GM23338 (cell line): ENCODE data around the gene PRSS50. TPM values are rescaled to one million over a fixed set of nuclear protein-coding genes. Genes with fewer than 3 reads are reported as not detected.
A peak's percentile ranks its signal among the peaks of the same experiment; 100 is the strongest.

Experiments
- ATAC-seq: fragments of 200-7000 bp; cut with Tn5 transposase; 3 replicates; pipeline ENCODE4 v1.9.1; 2020
- DNase-seq: peaks from one replicate; pipeline ENCODE4 v3.0.0-alpha.2; 2015; ENCODE audit warnings: low spot score
- H2AFZ ChIP-seq: fragments of 200-600 bp; sonication (generic); 2 replicates; pipeline ENCODE4 v1.8.0; 2016; ENCODE audit warnings: antibody characterized with exemption, mild to moderate bottlenecking, moderate library complexity
- H3F3A ChIP-seq: fragments of 200-600 bp; sonication (generic); replicated peaks from 2 replicates; pipeline ENCODE4 v1.8.0; 2017; ENCODE audit warnings: antibody characterized with exemption, mixed run types, low read depth
- H3K27ac ChIP-seq: fragments of 200-600 bp; sonication (generic); 2 replicates; pipeline ENCODE4 v1.6.1; 2016; ENCODE audit warnings: low read depth
- H3K27me3 ChIP-seq: fragments of 200-600 bp; sonication (generic); 2 replicates; pipeline ENCODE4 v1.8.0; 2016; ENCODE audit warnings: mild to moderate bottlenecking, mixed run types, moderate library complexity; ENCODE audit not compliant: insufficient read depth
- H3K36me3 ChIP-seq: fragments of 200-600 bp; sonication (generic); 2 replicates; pipeline ENCODE4 v1.8.0; 2016; ENCODE audit warnings: mild to moderate bottlenecking; ENCODE audit not compliant: insufficient read depth
- H3K4me1 ChIP-seq: fragments of 200-600 bp; sonication (generic); 2 replicates; pipeline ENCODE4 v1.8.0; 2016; ENCODE audit warnings: mild to moderate bottlenecking, moderate library complexity; ENCODE audit not compliant: insufficient read depth
- H3K4me2 ChIP-seq: fragments of 200-600 bp; sonication (generic); 2 replicates; pipeline ENCODE4 v1.7.1; 2017; ENCODE audit warnings: mixed run types
- H3K4me3 ChIP-seq: fragments of 200-600 bp; sonication (generic); 2 replicates; pipeline ENCODE4 v1.6.1; 2016; ENCODE audit warnings: mixed run types
- H3K79me2 ChIP-seq: fragments of 200-600 bp; sonication (generic); replicated peaks from 2 replicates; pipeline ENCODE4 v1.8.0; 2017; ENCODE audit warnings: mild to moderate bottlenecking; ENCODE audit not compliant: insufficient read depth
- H3K9me2 ChIP-seq: fragments of 200-600 bp; sonication (generic); 2 replicates; pipeline ENCODE4 v1.8.0; 2017; ENCODE audit not compliant: insufficient read depth
- H4K20me1 ChIP-seq: fragments of 200-600 bp; sonication (generic); replicated peaks from 2 replicates; pipeline ENCODE4 v1.8.0; 2017; ENCODE audit warnings: mild to moderate bottlenecking; ENCODE audit not compliant: insufficient read depth
- H3K27ac Mint-ChIP-seq: 2 replicates; pipeline ENCODE4 v1.8.0; 2020; ENCODE audit warnings: inconsistent platforms, mild to moderate bottlenecking, moderate library complexity, mixed read lengths
- H3K27me3 Mint-ChIP-seq: 3 replicates; pipeline ENCODE4 v1.8.0; 2022; ENCODE audit warnings: low read depth, mild to moderate bottlenecking, moderate library complexity, mixed read lengths, inconsistent platforms; ENCODE audit not compliant: insufficient read depth, poor library complexity
- H3K36me3 Mint-ChIP-seq: 3 replicates; pipeline ENCODE4 v1.8.0; 2021; ENCODE audit warnings: low read depth, mild to moderate bottlenecking, inconsistent platforms, moderate library complexity, mixed read lengths
- H3K4me1 Mint-ChIP-seq: 3 replicates; pipeline ENCODE4 v1.8.0; 2020; ENCODE audit warnings: mild to moderate bottlenecking, inconsistent platforms, mixed read lengths
- H3K4me3 Mint-ChIP-seq: 3 replicates; pipeline ENCODE4 v1.8.0; 2021; ENCODE audit warnings: moderate library complexity, mild to moderate bottlenecking, inconsistent platforms, mixed read lengths
- H3K9me3 Mint-ChIP-seq: 3 replicates; pipeline ENCODE4 v1.8.0; 2020; ENCODE audit warnings: moderate library complexity, mild to moderate bottlenecking, inconsistent platforms, mixed read lengths
- CREB1 ChIP-seq: fragments of 250-450 bp; sonication (Bioruptor Pico); IDR thresholded peaks from 2 replicates; pipeline ENCODE4 v1.5.0; 2020; ENCODE audit warnings: low read depth, mild to moderate bottlenecking, moderate library complexity
- ETS1 ChIP-seq: IDR thresholded peaks from 2 replicates; pipeline ENCODE4 v1.6.1; 2016; ENCODE audit warnings: antibody characterized with exemption
- EZH2 ChIP-seq: fragments of 200-600 bp; sonication (generic); IDR thresholded peaks from one replicate; pipeline ENCODE4 v1.8.0; 2017; ENCODE audit warnings: antibody characterized with exemption, mild to moderate bottlenecking, low read depth; ENCODE audit not compliant: unreplicated experiment
- EZH2phosphoT487 ChIP-seq: fragments of 200-600 bp; sonication (generic); IDR thresholded peaks from one replicate; pipeline ENCODE4 v1.8.1; 2018; ENCODE audit warnings: antibody characterized with exemption; ENCODE audit not compliant: unreplicated experiment
- NANOG ChIP-seq: IDR thresholded peaks from 2 replicates; pipeline ENCODE4 v1.6.1; 2016; ENCODE audit warnings: antibody characterized with exemption, borderline replicate concordance
- POLR2AphosphoS5 ChIP-seq: IDR thresholded peaks from 2 replicates; pipeline ENCODE4 v1.6.1; 2016; ENCODE audit warnings: antibody characterized with exemption, low read depth
- STAT1 ChIP-seq: IDR thresholded peaks from one replicate; pipeline ENCODE4 v1.6.1; 2016; ENCODE audit warnings: antibody characterized with exemption; ENCODE audit not compliant: unreplicated experiment
- ZNF114 ChIP-seq: fragments of 250-450 bp; sonication (Bioruptor Pico); IDR thresholded peaks from 2 replicates; pipeline ENCODE4 v1.5.0; 2020; ENCODE audit warnings: mild to moderate bottlenecking, moderate library complexity
- ZNF331 ChIP-seq: fragments of 250-450 bp; sonication (Bioruptor Pico); IDR thresholded peaks from 2 replicates; pipeline ENCODE4 v1.5.0; 2020; ENCODE audit warnings: low read depth, mild to moderate bottlenecking, moderate library complexity
- polyA plus RNA-seq: library from polyadenylated mRNA; unstranded; fragments of >200 nt; fragmentation: Nextera tagmentation; extraction: Ambion mirVana; gene quantifications from 2 replicates; pipeline ENCODE4 v1.2.1, GENCODE V29; 2016
- total RNA-seq: library from RNA; depleted of rRNA; stranded (reverse); fragments of >200 nt; shearing (Covaris generic); gene quantifications from 2 replicates; pipeline ENCODE4 v1.2.3, GENCODE V29; 2014

Gene PRSS50
- total and polyA plus RNA-seq, 2 experiments from 2014 or later, result 0.60 to 1.5 TPM

GRCh38 chr3:46693038-46693891 lies 24.4 kb downstream of the PRSS50 start, which contains the start of gene ALS2CL:
Gene ALS2CL, minus strand, starts transcription at chr3:46693679. Its CDS starts 4,239 bp downstream, at chr3:46689440.
- Histone ChIP-seq H3K4me1 (no peaks in the 10 kb centered on the region; the same call in 1 of the 2 replicates), H3K27ac (no peak within 1 kb of the TSS), H2AFZ (peak within 1 kb of the TSS; percentile 97), H3K36me3 (no peaks in the 10 kb centered on the region), H3K27me3 (peaks cover 29% of the 10 kb centered on the region), H4K20me1 (no peaks in the 10 kb centered on the region), H3K4me2 (peak within 1 kb of the TSS; percentile 91), H3F3A (no peaks in the 10 kb centered on the region), H3K4me3 (peak within 1 kb of the TSS; percentile 73), H3K79me2 (no peaks in the 10 kb centered on the region), H3K9me2 (no peaks in the 10 kb centered on the region)
- H3K27ac Mint-ChIP-seq, result no peak within 1 kb of the TSS
- peak; percentile 70 for ATAC-seq
- H3K4me3 Mint-ChIP-seq, result peak within 1 kb of the TSS; percentile 73
- peaks cover 15% of the 10 kb centered on the region for H3K4me1 Mint-ChIP-seq
- H3K27me3 Mint-ChIP-seq, result peaks cover 35% of the 10 kb centered on the region
- no peaks in the 10 kb centered on the region for H3K9me3 Mint-ChIP-seq
- H3K36me3 Mint-ChIP-seq, result no peaks in the 10 kb centered on the region; the same call in 2 of the 3 replicates
- TF ChIP-seq CREB1 (CRISPR knock-in tag), result no peak
- TF ChIP-seq STAT1, result no peak
- peak; percentile 33 for TF ChIP-seq EZH2
- peak; percentile 64 for TF ChIP-seq POLR2AphosphoS5
- TF ChIP-seq ZNF331 (CRISPR knock-in tag), result no peak
- no peak for TF ChIP-seq ZNF114 (CRISPR knock-in tag)
- no peak for TF ChIP-seq ETS1
- DNase-seq, result peak; percentile 77

- Histone ChIP-seq H3K79me2 (no peaks in the 10 kb centered on the region), H3K27me3 (peaks cover 29% of the 10 kb centered on the region), H3K36me3 (no peaks in the 10 kb centered on the region), H4K20me1 (no peaks in the 10 kb centered on the region), H3K9me2 (no peaks in the 10 kb centered on the region), H3K4me2 (peak overlapping the region; percentile 91), H3K4me3 (peak overlapping the region; percentile 73), H2AFZ (peak overlapping the region; percentile 97; the same call in 1 of the 2 replicates), H3K27ac (no peak overlapping the region), H3K4me1 (no peaks in the 10 kb centered on the region; the same call in 1 of the 2 replicates), H3F3A (no peaks in the 10 kb centered on the region)
- Mint-ChIP-seq H3K4me1 (peaks cover 15% of the 10 kb centered on the region), H3K9me3 (no peaks in the 10 kb centered on the region), H3K27me3 (peaks cover 36% of the 10 kb centered on the region), H3K36me3 (no peaks in the 10 kb centered on the region; the same call in 2 of the 3 replicates), H3K27ac (no peak overlapping the region), H3K4me3 (peak overlapping the region; percentile 73)
- DNase-seq, result peak; percentile 41
- no peak for TF ChIP-seq NANOG
- no peak for TF ChIP-seq EZH2phosphoT487
- TF ChIP-seq ZNF114 (CRISPR knock-in tag), result no peak
- no peak for TF ChIP-seq ETS1
- peak; percentile 6 for ATAC-seq
These were observed 25.1 kb downstream of the PRSS50 start for GRCh38 chr3:46692566-46692990.
